NB4 (cell line): ENCODE measurements around the gene MRPL14.

Source experiments
- DNase-seq: peaks from one replicate; pipeline ENCODE4 v3.0.0; 2010; ENCODE audit warnings: low read depth
- H3K4me3 ChIP-seq: one replicate; pipeline ENCODE4 v1.5.1; 2011; ENCODE audit warnings: mild to moderate bottlenecking, low read depth, low read length, moderate library complexity
- CTCF ChIP-seq: IDR thresholded peaks from one replicate; pipeline ENCODE4 v1.5.1; 2012; ENCODE audit warnings: low read depth, low read length
- MAX ChIP-seq: IDR thresholded peaks from 2 replicates; pipeline ENCODE4 v1.6.1; 2011; ENCODE audit warnings: low read depth, low read length
- MYC ChIP-seq: IDR thresholded peaks from 2 replicates; pipeline ENCODE4 v1.6.1; 2011; ENCODE audit warnings: low read depth, low read length
- POLR2A ChIP-seq: IDR thresholded peaks from 2 replicates; pipeline ENCODE4 v1.6.1; 2011; ENCODE audit warnings: mild to moderate bottlenecking; ENCODE audit not compliant: insufficient read length; ENCODE audit errors: extremely low read depth

Gene MRPL14

GRCh38 chr6:44126320-44127149 is 717 bp downstream of the MRPL14 start:
- TF ChIP-seq CTCF, result no peak
- TF ChIP-seq MYC, result no peak
- no peak for TF ChIP-seq MAX
- no peak for TF ChIP-seq POLR2A
- H3K4me3 ChIP-seq, result peak overlapping the region; percentile 87
- peak; percentile 74 for DNase-seq

GRCh38 chr6:44123544-44123943 is 3.7 kb downstream of the MRPL14 start:
- no peak for DNase-seq
- no peak for TF ChIP-seq MAX
- no peak for TF ChIP-seq POLR2A
- no peak for TF ChIP-seq MYC
- TF ChIP-seq CTCF, result no peak
- no peak overlapping the region for H3K4me3 ChIP-seq

- H3K4me3 ChIP-seq, result no peak overlapping the region
- peak; percentile 59 for DNase-seq
- no peak for TF ChIP-seq MAX
- no peak for TF ChIP-seq POLR2A
- TF ChIP-seq MYC, result no peak
- no peak for TF ChIP-seq CTCF
Measured at GRCh38 chr6:44122801-44123200, 4.5 kb downstream of the MRPL14 start.

GRCh38 chr6:44120692-44121443 is 6.4 kb downstream of the MRPL14 start:
- H3K4me3 ChIP-seq, result no peak overlapping the region
- no peak for DNase-seq
- TF ChIP-seq MYC (no peak), CTCF (no peak), MAX (no peak), POLR2A (no peak)

- no peak for DNase-seq
- TF ChIP-seq POLR2A, result no peak
- no peak for TF ChIP-seq MAX
- no peak for TF ChIP-seq CTCF
- TF ChIP-seq MYC, result no peak
- H3K4me3 ChIP-seq, result no peak overlapping the region
Measured at GRCh38 chr6:44119704-44120262, 7.5 kb downstream of the MRPL14 start.
